Measurements from ENCODE around the gene KIAA1217. TPM values are rescaled to one million over a fixed set of nuclear protein-coding genes. Genes with fewer than 3 reads are reported as not detected.

Gene KIAA1217
- total RNA-seq, 1 experiment from 2014 or later, result 18.6 TPM

DNA sequence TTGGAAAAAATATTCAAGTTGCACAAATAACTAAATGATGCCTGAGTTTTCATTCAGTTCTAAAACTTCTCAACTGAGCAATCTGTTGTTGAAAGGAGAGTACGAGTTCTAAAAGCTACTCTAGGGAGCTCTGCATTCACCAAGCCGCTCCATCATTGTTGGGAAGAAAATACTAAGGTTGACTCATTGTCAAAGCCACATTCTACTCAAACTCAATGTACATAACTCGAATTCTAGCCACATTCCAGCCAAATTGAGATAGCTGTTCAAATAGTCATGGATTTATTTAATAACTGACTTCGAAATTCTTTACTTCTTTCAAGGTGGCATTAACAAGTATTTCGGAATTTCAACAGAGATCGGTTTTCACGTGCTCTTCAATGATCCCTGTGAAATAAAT, 63.4 kb downstream of the KIAA1217 start:
- Mint-ChIP-seq H3K9me3 (no peaks in the 10 kb centered on the region), H3K36me3 (ENCODE audit: insufficient read depth in 1 of 3, low read depth in 3 of 3) (peaks cover 3 to 14% (median 10%) of the 10 kb centered on the region in 3 experiments; a peak in 6 of 7 replicates), H3K27me3 (ENCODE audit: low read depth) (no peaks in the 10 kb centered on the region), H3K4me1 (peaks cover 3 to 5% of the 10 kb centered on the region in 2 experiments; a peak in 3 of 4 replicates), H3K4me3 (no peak overlapping the region), H3K27ac (no peak overlapping the region)
- Histone ChIP-seq H2AFZ (ENCODE audit: low read length) (no peak overlapping the region), H2BK5ac (ENCODE audit: insufficient read length, low read length) (no peak overlapping the region), H3K56ac (ENCODE audit: insufficient read length, low read depth, low read length) (no peak overlapping the region), H4K91ac (ENCODE audit: insufficient read length, low read depth, low read length) (no peak overlapping the region), H3T11ph (ENCODE audit: low read length) (no peak overlapping the region), H3K14ac (ENCODE audit: insufficient read depth, low read length) (no peak overlapping the region), H4K8ac (replicated peaks; ENCODE audit: insufficient read length, low read depth, low read length) (no peak overlapping the region), H3K27ac (ENCODE audit: insufficient read length, low read depth, low read length) (no peak overlapping the region), H3K79me1 (ENCODE audit: insufficient read depth, low read depth, low read length, poor library complexity, severe bottlenecking) (no peaks in the 10 kb centered on the region), H3K23me2 (ENCODE audit: insufficient read length, low read depth, low read length, poor library complexity, severe bottlenecking) (no peaks in the 10 kb centered on the region), H3K23ac (ENCODE audit: insufficient read length, low read depth, low read length) (no peak overlapping the region), H3K9ac (ENCODE audit: extremely low read depth, insufficient read length, low read length) (no peak overlapping the region), H3K18ac (ENCODE audit: insufficient read length, low read depth, low read length) (no peak overlapping the region), H3K4ac (ENCODE audit: low read depth, low read length) (no peak overlapping the region), H2BK20ac (ENCODE audit: low read depth, low read length, poor library complexity, severe bottlenecking) (no peak overlapping the region), H2AK5ac (ENCODE audit: insufficient read length, low read length) (no peak overlapping the region), H2BK15ac (ENCODE audit: low read depth, low read length) (no peak overlapping the region), H4K20me1 (ENCODE audit: control insufficient read depth, insufficient read depth, insufficient read length) (no peaks in the 10 kb centered on the region), H3K27me3 (ENCODE audit: insufficient read depth, low read length) (no peaks in the 10 kb centered on the region), H4K5ac (ENCODE audit: insufficient read length, low read depth, low read length) (no peak overlapping the region), H3K79me2 (ENCODE audit: insufficient read depth, low read length) (no peaks in the 10 kb centered on the region), H3K4me1 (ENCODE audit: insufficient read depth, low read length) (no peaks in the 10 kb centered on the region), H3K9me3 (ENCODE audit: control insufficient read depth, low read depth, low read length) (no peaks in the 10 kb centered on the region), H3K4me2 (ENCODE audit: insufficient read depth, insufficient read length, low read length) (no peak overlapping the region), H2BK12ac (ENCODE audit: insufficient read length, low read depth, low read length) (no peak overlapping the region), H2BK120ac (ENCODE audit: low read depth, low read length, poor library complexity, severe bottlenecking) (no peak overlapping the region)
- DNase-seq, result no peak
- no CpG with 5 or more reads among the region's 7 CpGs for WGBS (ENCODE audit: extremely low coverage, insufficient read length, low lambda C conversion rate)
- TF ChIP-seq, protein P1, sequence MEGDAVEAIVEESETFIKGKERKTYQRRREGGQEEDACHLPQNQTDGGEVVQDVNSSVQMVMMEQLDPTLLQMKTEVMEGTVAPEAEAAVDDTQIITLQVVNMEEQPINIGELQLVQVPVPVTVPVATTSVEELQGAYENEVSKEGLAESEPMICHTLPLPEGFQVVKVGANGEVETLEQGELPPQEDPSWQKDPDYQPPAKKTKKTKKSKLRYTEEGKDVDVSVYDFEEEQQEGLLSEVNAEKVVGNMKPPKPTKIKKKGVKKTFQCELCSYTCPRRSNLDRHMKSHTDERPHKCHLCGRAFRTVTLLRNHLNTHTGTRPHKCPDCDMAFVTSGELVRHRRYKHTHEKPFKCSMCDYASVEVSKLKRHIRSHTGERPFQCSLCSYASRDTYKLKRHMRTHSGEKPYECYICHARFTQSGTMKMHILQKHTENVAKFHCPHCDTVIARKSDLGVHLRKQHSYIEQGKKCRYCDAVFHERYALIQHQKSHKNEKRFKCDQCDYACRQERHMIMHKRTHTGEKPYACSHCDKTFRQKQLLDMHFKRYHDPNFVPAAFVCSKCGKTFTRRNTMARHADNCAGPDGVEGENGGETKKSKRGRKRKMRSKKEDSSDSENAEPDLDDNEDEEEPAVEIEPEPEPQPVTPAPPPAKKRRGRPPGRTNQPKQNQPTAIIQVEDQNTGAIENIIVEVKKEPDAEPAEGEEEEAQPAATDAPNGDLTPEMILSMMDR (conservative IDR thresholded peaks at IDR 0.05), result no peak

Data from H9 (cell line).